Esophagus squamous epithelium (tissue), 5 donors: ENCODE measurements around the gene SLC14A1. TPM values are rescaled to one million over a fixed set of nuclear protein-coding genes. Genes with fewer than 3 reads are reported as not detected.

Experiments used
- DNase-seq: peaks from one replicate; lab custom pipeline; 2025; lab: John Stamatoyannopoulos, UW
- H3K27ac ChIP-seq, 4 donors: fragments of 200-600 bp; sonication (generic); one replicate each; pipeline ENCODE4 v1.5.1; 2016 to 2019; ENCODE audit warnings: mild to moderate bottlenecking in 1 of 4
- H3K27me3 ChIP-seq, 4 donors: fragments of 200-600 bp; sonication (generic); 1 replicate in 3 of 4; 2 replicates in 1 of 4; pipeline versions ENCODE4 v1.5.1 to v1.6.0; 2017 to 2021; ENCODE audit warnings: antibody characterized with exemption in 1 of 4
- H3K36me3 ChIP-seq, 3 donors: fragments of 200-600 bp; sonication (generic); one replicate each; pipeline ENCODE4 v1.5.1; 2016 to 2019
- H3K4me1 ChIP-seq, 3 donors: fragments of 200-600 bp; sonication (generic); one replicate each; pipeline ENCODE4 v1.5.1; 2017 to 2019
- H3K4me3 ChIP-seq, 4 donors: fragments of 200-600 bp; sonication (generic); 1 replicate in 3 of 4; 2 replicates in 1 of 4; pipeline ENCODE4 v1.5.1; 2016 to 2019; ENCODE audit warnings: mild to moderate bottlenecking in 2 of 4, moderate library complexity in 1 of 4
- H3K9me3 ChIP-seq, 3 donors: fragments of 200-600 bp; sonication (generic); one replicate each; pipeline ENCODE4 v1.5.1; 2016 to 2019
- POLR2A ChIP-seq, 4 donors: fragments of 450-650 bp; IDR thresholded peaks; one replicate each; pipeline ENCODE4 v1.6.1; 2017; ENCODE audit warnings: antibody characterized with exemption in 4 of 4, mild to moderate bottlenecking in 4 of 4, moderate library complexity in 3 of 4
- WGBS, 2 donors: methylation state at CpG; one replicate each; pipeline ENCODE4 v1.1.5; 2018; 5-methylcytosine and 5-hydroxymethylcytosine counted together
- intact Hi-C: fragments of 100-400 bp; cut with DNase I; formaldehyde crosslinking; loops from one replicate; pipeline ENCODE4 v1.15.0; 2022
- small RNA-seq, 4 donors: library from RNA; depleted of rRNA; stranded (forward); fragments of <200 nt; gene quantifications; one replicate each; pipeline ENCODE3, GENCODE V24; 2016
- total RNA-seq, 4 donors: library from RNA; depleted of rRNA; stranded (reverse); fragments of >200 nt; gene quantifications; one replicate each; pipeline ENCODE4 v1.1.0, GENCODE V29; 2016
- TF ChIP-seq, protein P1 (sequence below), 6 experiments: fragments of 450-650 bp in 4 of 6; fragments of 200-600 bp in 2 of 6; sonication (generic) in 2 of 6; IDR thresholded peaks; one replicate each; pipeline ENCODE4 v1.5.1; 2016 to 2019; ENCODE audit warnings: antibody characterized with exemption in 6 of 6, mild to moderate bottlenecking in 4 of 6, moderate library complexity in 4 of 6
- donor health status: DM: yes; HTN: yes; CAD: no.

The SLC14A1 gene
- total RNA-seq, 4 donors from 2014 or later = 0.53 to 1.1 (median 0.53) TPM; not detected in 1

DNA sequence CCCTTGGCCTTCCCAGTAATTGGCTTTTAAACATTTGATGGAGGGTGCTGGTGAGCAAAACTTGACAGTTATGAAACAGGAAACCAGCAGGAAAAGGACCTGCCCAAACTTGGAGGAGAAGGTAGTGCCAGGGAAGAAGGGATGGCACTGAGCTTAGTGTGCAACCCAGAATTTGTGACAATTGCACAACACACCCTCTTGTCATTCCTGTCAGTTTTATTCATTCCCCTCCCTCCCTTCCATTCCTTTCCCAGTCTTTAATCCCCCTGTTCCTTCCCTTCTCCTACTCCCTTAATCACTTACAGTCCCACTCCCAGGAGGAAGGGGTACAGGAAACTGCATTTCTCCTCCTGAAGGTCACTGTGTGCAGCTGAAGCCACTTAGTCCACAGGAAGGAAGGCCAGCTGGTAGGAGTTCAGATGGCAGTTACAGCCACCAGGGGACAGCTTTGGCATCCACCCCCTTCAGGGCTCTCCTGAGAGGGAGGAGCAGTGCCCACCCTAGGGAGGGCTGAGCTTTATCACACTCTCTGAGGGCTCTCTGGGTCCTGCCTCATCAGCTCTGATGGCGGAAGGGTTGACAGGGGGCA is 77.5 kb downstream of the SLC14A1 start:
- Histone ChIP-seq H3K4me3 (no peak overlapping the region), H3K36me3 (no peaks in the 10 kb centered on the region), H3K4me1 (peaks cover 0 to 5% (median 0%) of the 10 kb centered on the region in 3 donors), H3K27ac (no peak overlapping the region), H3K27me3 (peaks cover 0 to 81% (median 0%) of the 10 kb centered on the region in 4 donors), H3K9me3 (peaks cover 0 to 27% (median 9%) of the 10 kb centered on the region in 3 donors)
- 100% methylated on average over 1 of the region's 1 CpG for WGBS, 2 donors
- intact Hi-C loops = no loop called here
- no peak for DNase-seq
- TF ChIP-seq, protein P1, sequence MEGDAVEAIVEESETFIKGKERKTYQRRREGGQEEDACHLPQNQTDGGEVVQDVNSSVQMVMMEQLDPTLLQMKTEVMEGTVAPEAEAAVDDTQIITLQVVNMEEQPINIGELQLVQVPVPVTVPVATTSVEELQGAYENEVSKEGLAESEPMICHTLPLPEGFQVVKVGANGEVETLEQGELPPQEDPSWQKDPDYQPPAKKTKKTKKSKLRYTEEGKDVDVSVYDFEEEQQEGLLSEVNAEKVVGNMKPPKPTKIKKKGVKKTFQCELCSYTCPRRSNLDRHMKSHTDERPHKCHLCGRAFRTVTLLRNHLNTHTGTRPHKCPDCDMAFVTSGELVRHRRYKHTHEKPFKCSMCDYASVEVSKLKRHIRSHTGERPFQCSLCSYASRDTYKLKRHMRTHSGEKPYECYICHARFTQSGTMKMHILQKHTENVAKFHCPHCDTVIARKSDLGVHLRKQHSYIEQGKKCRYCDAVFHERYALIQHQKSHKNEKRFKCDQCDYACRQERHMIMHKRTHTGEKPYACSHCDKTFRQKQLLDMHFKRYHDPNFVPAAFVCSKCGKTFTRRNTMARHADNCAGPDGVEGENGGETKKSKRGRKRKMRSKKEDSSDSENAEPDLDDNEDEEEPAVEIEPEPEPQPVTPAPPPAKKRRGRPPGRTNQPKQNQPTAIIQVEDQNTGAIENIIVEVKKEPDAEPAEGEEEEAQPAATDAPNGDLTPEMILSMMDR (IDR thresholded peaks at IDR 0.05) = no peak
- no peak for TF ChIP-seq POLR2A (IDR thresholded peaks at IDR 0.05)

Small RNA genes lying within 50 kb of the gene (small RNA-seq; reads per million reads assigned to genes)
- 0 reads per million in 4 donors for gene AC087685.1

Other genes starting within 250 kb of the SLC14A1 start
- gene SLC14A2, start 108.7 kb upstream of the SLC14A1 start, total RNA-seq = not detected
- gene SIGLEC15, start 101.5 kb downstream of the SLC14A1 start, total RNA-seq = not detected
- gene EPG5, start 243.1 kb downstream of the SLC14A1 start, total RNA-seq = 10 to 100 TPM in 3 of 4 donors, 1 to 10 TPM in 1; 7.8 to 28.8 (median 22.6) TPM